HEK293 (cell line): ENCODE measurements around the gene LRRC32.

Source experiments
- CTCF ChIA-PET: fragments of 350-600 bp; formaldehyde crosslinking; extraction: SDS; loops from one replicate; lab custom pipeline; 2021; ENCODE audit warnings: antibody characterized with exemption; lab: Yijun Ruan, JAX
- POLR2A ChIA-PET: fragments of 300-600 bp; formaldehyde crosslinking; extraction: SDS; loops from one replicate; lab custom pipeline; 2020; ENCODE audit warnings: antibody characterized with exemption, inconsistent platforms; lab: Yijun Ruan, JAX
- H3K27ac ChIP-seq: fragments of 200-500 bp; sonication (Bioruptor generic); 2 replicates; pipeline ENCODE4 v1.5.1; 2014; ENCODE audit warnings: low read depth, low read length, control low read depth, inconsistent platforms; ENCODE audit errors: extremely low read depth
- H3K36me3 ChIP-seq, 2 experiments: fragments of 200-500 bp in 1 of 2; sonication (Bioruptor generic) in 1 of 2; 1 replicate in 1 of 2; 2 replicates in 1 of 2; pipeline ENCODE4 v1.5.1; 2014 to 2017; ENCODE audit warnings: inconsistent platforms in 2 of 2, low read length in 2 of 2; ENCODE audit not compliant: control insufficient read depth in 2 of 2, insufficient read depth in 1 of 2
- H3K4me1 ChIP-seq: fragments of 200-500 bp; sonication (Bioruptor generic); 2 replicates; pipeline ENCODE4 v1.5.1; 2014; ENCODE audit warnings: mild to moderate bottlenecking, low read length, inconsistent platforms; ENCODE audit not compliant: control insufficient read depth, insufficient read depth
- H3K4me3 ChIP-seq: 2 replicates; pipeline ENCODE4 v1.5.1; 2011; ENCODE audit warnings: low read depth, mild to moderate bottlenecking, control low read depth, low read length, moderate library complexity
- H3K9me3 ChIP-seq: fragments of 200-500 bp; sonication (Bioruptor generic); 2 replicates; pipeline ENCODE4 v1.5.1; 2014; ENCODE audit warnings: low read depth, low read length, inconsistent platforms; ENCODE audit not compliant: control insufficient read depth, insufficient read depth
- BCL11B ChIP-seq: fragments of 450-650 bp; formaldehyde crosslinking; IDR thresholded peaks from 2 replicates; pipeline ENCODE4 v1.5.1; 2016; ENCODE audit warnings: low read depth, missing biosample characterization, missing genetic modification characterization
- INSM2 ChIP-seq: fragments of 450-650 bp; formaldehyde crosslinking; IDR thresholded peaks from 2 replicates; pipeline ENCODE4 v1.5.1; 2016; ENCODE audit warnings: missing biosample characterization, missing genetic modification characterization
- KLF10 ChIP-seq: fragments of 450-650 bp; IDR thresholded peaks from 2 replicates; pipeline ENCODE4 v1.5.1; 2018; ENCODE audit warnings: missing biosample characterization, mild to moderate bottlenecking, missing genetic modification characterization
- KLF16 ChIP-seq: fragments of 450-650 bp; formaldehyde crosslinking; IDR thresholded peaks from 2 replicates; pipeline ENCODE4 v1.5.1; 2017; ENCODE audit warnings: missing biosample characterization, missing genetic modification characterization
- PBX3 ChIP-seq: sonication (generic); formaldehyde crosslinking; IDR thresholded peaks from 2 replicates; pipeline ENCODE4 v1.8.1; 2022; ENCODE audit warnings: mild to moderate bottlenecking, moderate library complexity, missing genetic modification reagents
- TCF7L2 ChIP-seq: IDR thresholded peaks from 2 replicates; pipeline ENCODE4 v1.6.1; 2011; ENCODE audit warnings: low read depth, mild to moderate bottlenecking, inconsistent platforms, low read length, moderate library complexity, borderline replicate concordance
- ZNF16 ChIP-seq: fragments of 450-650 bp; formaldehyde crosslinking; IDR thresholded peaks from 2 replicates; pipeline ENCODE4 v1.5.1; 2016; ENCODE audit warnings: low read depth, missing biosample characterization, missing genetic modification characterization
- ZNF174 ChIP-seq: fragments of 450-650 bp; formaldehyde crosslinking; IDR thresholded peaks from 2 replicates; pipeline ENCODE4 v1.5.0; 2017; ENCODE audit warnings: missing biosample characterization, mild to moderate bottlenecking, missing genetic modification characterization
- ZNF214 ChIP-seq: fragments of 450-650 bp; formaldehyde crosslinking; IDR thresholded peaks from 2 replicates; pipeline ENCODE4 v1.5.1; 2017; ENCODE audit warnings: missing biosample characterization, mild to moderate bottlenecking, missing genetic modification characterization, borderline replicate concordance
- ZNF266 ChIP-seq: fragments of 450-650 bp; formaldehyde crosslinking; IDR thresholded peaks from 2 replicates; pipeline ENCODE4 v1.5.1; 2016; ENCODE audit warnings: missing biosample characterization, missing genetic modification characterization, low read depth
- ZNF544 ChIP-seq: fragments of 450-650 bp; formaldehyde crosslinking; IDR thresholded peaks from 2 replicates; pipeline ENCODE4 v1.5.0; 2017; ENCODE audit warnings: missing biosample characterization, missing genetic modification characterization
- ZNF571 ChIP-seq: fragments of 450-650 bp; formaldehyde crosslinking; IDR thresholded peaks from 2 replicates; pipeline ENCODE4 v1.5.0; 2017; ENCODE audit warnings: missing biosample characterization, missing genetic modification characterization
- ZNF624 ChIP-seq: fragments of 450-650 bp; formaldehyde crosslinking; IDR thresholded peaks from 2 replicates; pipeline ENCODE4 v1.5.1; 2017; ENCODE audit warnings: missing biosample characterization, missing genetic modification characterization
- ZNF830 ChIP-seq: fragments of 450-650 bp; IDR thresholded peaks from 2 replicates; pipeline ENCODE4 v1.5.0; 2018; ENCODE audit warnings: missing biosample characterization, missing genetic modification characterization, low read depth, mild to moderate bottlenecking, moderate library complexity
- ZSCAN5A ChIP-seq: fragments of 450-650 bp; formaldehyde crosslinking; IDR thresholded peaks from 2 replicates; pipeline ENCODE4 v1.5.1; 2016; ENCODE audit warnings: missing biosample characterization, missing genetic modification characterization
- ZXDB ChIP-seq: fragments of 450-650 bp; formaldehyde crosslinking; IDR thresholded peaks from 2 replicates; pipeline ENCODE4 v1.5.1; 2016; ENCODE audit warnings: missing biosample characterization, missing genetic modification characterization
- TF ChIP-seq, protein P1 (sequence below): fragments of 450-650 bp; formaldehyde crosslinking; IDR thresholded peaks from 2 replicates; pipeline ENCODE4 v1.5.1; 2016; ENCODE audit warnings: missing biosample characterization, missing genetic modification characterization
- TF ChIP-seq, protein P2 (sequence below): fragments of 450-650 bp; formaldehyde crosslinking; IDR thresholded peaks from 2 replicates; pipeline ENCODE4 v1.5.1; 2016; ENCODE audit warnings: missing biosample characterization, missing genetic modification characterization
- TF ChIP-seq, protein P3 (sequence below): fragments of 450-650 bp; formaldehyde crosslinking; IDR thresholded peaks from 2 replicates; pipeline ENCODE4 v1.5.1; 2016; ENCODE audit warnings: missing biosample characterization, missing genetic modification characterization
- TF ChIP-seq, protein P4 (sequence below): fragments of 450-650 bp; formaldehyde crosslinking; IDR thresholded peaks from 2 replicates; pipeline ENCODE4 v1.5.1; 2016; ENCODE audit warnings: missing biosample characterization, missing genetic modification characterization, borderline replicate concordance

The LRRC32 gene

DNA sequence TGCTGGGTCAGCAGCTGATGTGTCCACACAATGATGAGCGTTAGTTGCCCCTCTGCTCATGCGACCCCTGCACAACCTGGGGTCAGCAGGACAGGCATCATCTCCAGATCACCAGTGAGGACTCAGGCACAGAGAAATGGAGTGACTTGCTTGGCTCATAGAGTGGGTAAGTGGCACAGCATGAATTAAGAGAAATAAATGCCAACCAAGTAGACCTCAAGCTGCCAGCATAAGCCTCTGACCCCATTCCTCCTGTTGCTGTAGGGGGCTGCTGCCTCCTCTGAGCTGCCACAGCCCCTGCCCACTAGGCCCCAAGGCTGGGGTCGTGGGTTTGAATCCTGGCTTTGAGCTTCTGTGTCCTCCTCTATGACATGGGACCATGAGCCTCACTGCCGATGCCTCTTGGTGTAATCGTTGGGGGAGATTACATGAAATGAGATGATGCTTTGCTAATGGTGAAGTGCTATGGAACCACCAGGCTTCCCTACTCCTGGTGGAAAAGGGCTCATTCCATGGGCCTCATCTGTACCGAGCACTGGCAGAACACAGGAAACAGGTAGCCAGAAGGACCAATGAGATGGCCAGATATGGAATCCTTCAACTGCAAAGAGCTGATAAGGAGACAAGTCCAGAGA lies 33.6 kb downstream of the LRRC32 start:
- Histone ChIP-seq H3K9me3 (no peaks in the 10 kb centered on the region), H3K4me3 (no peak overlapping the region)
- CTCF ChIA-PET: no interaction called here
- TF ChIP-seq, protein P1, sequence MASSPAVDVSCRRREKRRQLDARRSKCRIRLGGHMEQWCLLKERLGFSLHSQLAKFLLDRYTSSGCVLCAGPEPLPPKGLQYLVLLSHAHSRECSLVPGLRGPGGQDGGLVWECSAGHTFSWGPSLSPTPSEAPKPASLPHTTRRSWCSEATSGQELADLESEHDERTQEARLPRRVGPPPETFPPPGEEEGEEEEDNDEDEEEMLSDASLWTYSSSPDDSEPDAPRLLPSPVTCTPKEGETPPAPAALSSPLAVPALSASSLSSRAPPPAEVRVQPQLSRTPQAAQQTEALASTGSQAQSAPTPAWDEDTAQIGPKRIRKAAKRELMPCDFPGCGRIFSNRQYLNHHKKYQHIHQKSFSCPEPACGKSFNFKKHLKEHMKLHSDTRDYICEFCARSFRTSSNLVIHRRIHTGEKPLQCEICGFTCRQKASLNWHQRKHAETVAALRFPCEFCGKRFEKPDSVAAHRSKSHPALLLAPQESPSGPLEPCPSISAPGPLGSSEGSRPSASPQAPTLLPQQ (tag by site-specific recombination): no peak
- TF ChIP-seq, protein P2, sequence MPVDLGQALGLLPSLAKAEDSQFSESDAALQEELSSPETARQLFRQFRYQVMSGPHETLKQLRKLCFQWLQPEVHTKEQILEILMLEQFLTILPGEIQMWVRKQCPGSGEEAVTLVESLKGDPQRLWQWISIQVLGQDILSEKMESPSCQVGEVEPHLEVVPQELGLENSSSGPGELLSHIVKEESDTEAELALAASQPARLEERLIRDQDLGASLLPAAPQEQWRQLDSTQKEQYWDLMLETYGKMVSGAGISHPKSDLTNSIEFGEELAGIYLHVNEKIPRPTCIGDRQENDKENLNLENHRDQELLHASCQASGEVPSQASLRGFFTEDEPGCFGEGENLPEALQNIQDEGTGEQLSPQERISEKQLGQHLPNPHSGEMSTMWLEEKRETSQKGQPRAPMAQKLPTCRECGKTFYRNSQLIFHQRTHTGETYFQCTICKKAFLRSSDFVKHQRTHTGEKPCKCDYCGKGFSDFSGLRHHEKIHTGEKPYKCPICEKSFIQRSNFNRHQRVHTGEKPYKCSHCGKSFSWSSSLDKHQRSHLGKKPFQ (tag by site-specific recombination): no peak
- TF ChIP-seq ZNF571 (tag by site-specific recombination) (no peak), ZXDB (no peak), ZNF544 (no peak), ZNF830 (tag by site-specific recombination) (no peak), ZNF624 (no peak), ZNF16 (tag by site-specific recombination) (no peak), PBX3 (CRISPR knock-in tag) (no peak), INSM2 (no peak), ZSCAN5A (no peak)
- TF ChIP-seq, all 188 proteins: peak for 0
- Histone ChIP-seq H3K4me1 (no peaks in the 10 kb centered on the region), H3K27ac (no peak overlapping the region), H3K36me3 (no peaks in the 10 kb centered on the region)
- POLR2A ChIA-PET: no interaction called here

- POLR2A ChIA-PET: no interaction called here
- CTCF ChIA-PET: no interaction called here
- TF ChIP-seq ZNF174 (tag by site-specific recombination) (no peak), ZNF214 (tag by site-specific recombination) (no peak), BCL11B (tag by site-specific recombination) (no peak), TCF7L2 (no peak), KLF16 (tag by site-specific recombination) (no peak), ZNF266 (tag by site-specific recombination) (no peak), KLF10 (no peak)
- TF ChIP-seq, protein P3, sequence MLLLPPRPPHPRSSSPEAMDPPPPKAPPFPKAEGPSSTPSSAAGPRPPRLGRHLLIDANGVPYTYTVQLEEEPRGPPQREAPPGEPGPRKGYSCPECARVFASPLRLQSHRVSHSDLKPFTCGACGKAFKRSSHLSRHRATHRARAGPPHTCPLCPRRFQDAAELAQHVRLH (tag by site-specific recombination): no peak
- TF ChIP-seq, protein P4, sequence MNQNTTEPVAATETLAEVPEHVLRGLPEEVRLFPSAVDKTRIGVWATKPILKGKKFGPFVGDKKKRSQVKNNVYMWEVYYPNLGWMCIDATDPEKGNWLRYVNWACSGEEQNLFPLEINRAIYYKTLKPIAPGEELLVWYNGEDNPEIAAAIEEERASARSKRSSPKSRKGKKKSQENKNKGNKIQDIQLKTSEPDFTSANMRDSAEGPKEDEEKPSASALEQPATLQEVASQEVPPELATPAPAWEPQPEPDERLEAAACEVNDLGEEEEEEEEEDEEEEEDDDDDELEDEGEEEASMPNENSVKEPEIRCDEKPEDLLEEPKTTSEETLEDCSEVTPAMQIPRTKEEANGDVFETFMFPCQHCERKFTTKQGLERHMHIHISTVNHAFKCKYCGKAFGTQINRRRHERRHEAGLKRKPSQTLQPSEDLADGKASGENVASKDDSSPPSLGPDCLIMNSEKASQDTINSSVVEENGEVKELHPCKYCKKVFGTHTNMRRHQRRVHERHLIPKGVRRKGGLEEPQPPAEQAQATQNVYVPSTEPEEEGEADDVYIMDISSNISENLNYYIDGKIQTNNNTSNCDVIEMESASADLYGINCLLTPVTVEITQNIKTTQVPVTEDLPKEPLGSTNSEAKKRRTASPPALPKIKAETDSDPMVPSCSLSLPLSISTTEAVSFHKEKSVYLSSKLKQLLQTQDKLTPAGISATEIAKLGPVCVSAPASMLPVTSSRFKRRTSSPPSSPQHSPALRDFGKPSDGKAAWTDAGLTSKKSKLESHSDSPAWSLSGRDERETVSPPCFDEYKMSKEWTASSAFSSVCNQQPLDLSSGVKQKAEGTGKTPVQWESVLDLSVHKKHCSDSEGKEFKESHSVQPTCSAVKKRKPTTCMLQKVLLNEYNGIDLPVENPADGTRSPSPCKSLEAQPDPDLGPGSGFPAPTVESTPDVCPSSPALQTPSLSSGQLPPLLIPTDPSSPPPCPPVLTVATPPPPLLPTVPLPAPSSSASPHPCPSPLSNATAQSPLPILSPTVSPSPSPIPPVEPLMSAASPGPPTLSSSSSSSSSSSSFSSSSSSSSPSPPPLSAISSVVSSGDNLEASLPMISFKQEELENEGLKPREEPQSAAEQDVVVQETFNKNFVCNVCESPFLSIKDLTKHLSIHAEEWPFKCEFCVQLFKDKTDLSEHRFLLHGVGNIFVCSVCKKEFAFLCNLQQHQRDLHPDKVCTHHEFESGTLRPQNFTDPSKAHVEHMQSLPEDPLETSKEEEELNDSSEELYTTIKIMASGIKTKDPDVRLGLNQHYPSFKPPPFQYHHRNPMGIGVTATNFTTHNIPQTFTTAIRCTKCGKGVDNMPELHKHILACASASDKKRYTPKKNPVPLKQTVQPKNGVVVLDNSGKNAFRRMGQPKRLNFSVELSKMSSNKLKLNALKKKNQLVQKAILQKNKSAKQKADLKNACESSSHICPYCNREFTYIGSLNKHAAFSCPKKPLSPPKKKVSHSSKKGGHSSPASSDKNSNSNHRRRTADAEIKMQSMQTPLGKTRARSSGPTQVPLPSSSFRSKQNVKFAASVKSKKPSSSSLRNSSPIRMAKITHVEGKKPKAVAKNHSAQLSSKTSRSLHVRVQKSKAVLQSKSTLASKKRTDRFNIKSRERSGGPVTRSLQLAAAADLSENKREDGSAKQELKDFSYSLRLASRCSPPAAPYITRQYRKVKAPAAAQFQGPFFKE (tag by site-specific recombination): no peak
Observed at GRCh38 chr11:76635991-76636738, 34.4 kb downstream of the LRRC32 start.

More at GRCh38 chr11:76635991-76636738, 34.4 kb downstream of the LRRC32 start:
- H3K4me3 ChIP-seq: no peak overlapping the region
- no peak overlapping the region for H3K27ac ChIP-seq
- H3K4me1 ChIP-seq: no peaks in the 10 kb centered on the region
- no peaks in the 10 kb centered on the region for H3K9me3 ChIP-seq
- no peaks in the 10 kb centered on the region for H3K36me3 ChIP-seq
